GM19467 (cell line): ENCODE results near the gene UTP14C.
"Not testable (repeated sequence)": the region's sequence is repeated elsewhere in the genome, so short reads cannot be mapped to it uniquely, and the experiment has no call there.

Experiments
- ATAC-seq: cut with Tn5 transposase; IDR thresholded peaks from one replicate; pipeline ENCODE4 v1.9.1; 2021; ENCODE audit warnings: mild to moderate bottlenecking, moderate library complexity; ENCODE audit not compliant: unreplicated experiment

UTP14C gene

DNA sequence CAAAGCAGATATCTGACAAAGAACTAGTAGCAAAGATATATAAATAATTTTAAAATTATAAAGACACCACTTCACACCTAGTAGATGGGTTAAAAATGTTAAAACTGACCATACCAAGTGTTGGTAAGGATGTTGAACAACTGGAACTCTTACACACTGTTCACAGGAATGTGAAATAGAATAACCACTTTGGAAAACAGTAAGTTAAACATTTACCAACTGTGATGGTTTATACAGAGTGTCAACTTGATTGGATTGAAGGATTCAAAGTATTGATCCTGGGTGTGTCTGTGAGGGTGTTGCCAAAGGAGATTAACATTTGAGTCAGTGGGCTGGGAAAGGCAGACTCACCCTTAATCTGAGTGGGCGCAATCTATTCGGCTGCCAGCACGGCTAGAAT, 19.2 kb downstream of the UTP14C start:
- ATAC-seq: no peak

DNA sequence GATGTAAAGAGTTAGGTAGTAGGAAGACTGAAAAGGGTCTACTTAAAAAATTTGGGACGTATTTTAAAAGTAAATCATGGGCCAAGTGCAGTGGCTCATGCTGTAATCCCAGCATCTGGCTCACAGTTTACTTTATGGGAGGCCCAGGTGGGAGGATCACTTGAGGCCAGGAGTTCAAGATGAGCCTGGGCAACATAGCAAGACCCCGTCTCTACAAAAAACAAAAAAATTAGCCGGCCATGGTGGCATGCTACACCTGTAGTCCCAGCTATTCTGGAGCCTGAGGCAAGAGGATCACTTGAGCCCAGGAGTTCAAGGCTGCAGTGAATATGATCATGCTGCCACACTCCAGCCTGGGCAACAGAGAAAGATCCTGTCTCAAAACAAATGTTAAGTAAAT, 23.0 kb downstream of the UTP14C start:
- no peak for ATAC-seq

DNA sequence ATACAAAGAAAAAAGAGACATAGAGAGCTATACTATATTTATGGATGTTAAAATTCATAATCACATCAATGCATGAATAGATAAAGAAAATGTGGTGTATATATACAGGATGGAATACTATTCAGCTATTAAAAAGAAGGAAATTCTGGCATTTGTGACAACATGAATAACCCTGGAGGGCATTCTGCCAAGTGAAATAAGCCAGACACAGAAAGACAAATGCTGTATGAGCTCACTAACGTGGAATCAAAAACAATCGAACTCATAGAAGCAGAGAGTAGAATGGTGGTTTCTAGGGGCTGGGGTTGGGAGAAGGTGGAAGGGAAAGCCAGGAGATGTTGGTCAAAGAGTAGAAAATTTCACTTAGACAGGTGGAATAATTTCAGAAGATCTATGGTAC, 24.0 kb downstream of the UTP14C start:
- ATAC-seq: no peak

DNA sequence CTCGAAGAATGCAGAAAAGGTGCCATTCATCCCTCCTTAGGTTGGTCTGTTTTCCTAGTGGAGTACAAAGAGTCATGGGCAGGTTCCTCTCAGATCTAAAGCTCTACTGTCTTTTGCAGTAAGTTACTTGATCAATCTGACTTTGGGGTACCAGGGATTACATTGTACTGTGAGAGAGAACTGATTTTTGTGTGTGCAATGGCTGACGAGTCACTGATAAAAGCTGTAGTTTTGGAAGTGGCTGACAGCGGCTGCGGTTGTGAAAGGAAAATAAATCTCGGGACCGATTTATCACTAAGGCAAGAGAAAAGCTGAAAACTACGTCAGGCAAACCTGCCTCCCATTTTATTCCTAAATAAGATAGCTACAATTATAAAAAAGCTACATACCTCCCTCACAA, 26.9 kb downstream of the UTP14C start:
- no peak for ATAC-seq

DNA sequence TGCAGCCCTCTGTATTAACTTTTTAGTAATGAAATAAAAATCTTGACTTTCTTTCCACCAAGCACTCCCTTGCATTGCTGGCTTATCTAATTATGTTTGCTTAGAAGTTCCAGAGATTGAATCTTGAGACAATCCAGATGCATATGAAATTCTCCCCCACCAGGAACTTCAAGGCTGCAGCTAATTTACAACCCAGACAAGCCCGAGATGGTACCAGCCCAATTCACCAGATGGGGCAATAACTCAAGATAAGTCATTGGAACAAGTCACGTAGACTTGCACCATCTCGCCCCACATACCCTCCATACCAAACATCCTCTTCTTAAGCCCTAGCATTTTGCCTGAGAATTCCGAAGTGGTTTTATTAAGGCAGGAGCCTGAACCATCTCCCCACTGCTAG, 29.0 kb downstream of the UTP14C start:
- ATAC-seq: no peak

DNA sequence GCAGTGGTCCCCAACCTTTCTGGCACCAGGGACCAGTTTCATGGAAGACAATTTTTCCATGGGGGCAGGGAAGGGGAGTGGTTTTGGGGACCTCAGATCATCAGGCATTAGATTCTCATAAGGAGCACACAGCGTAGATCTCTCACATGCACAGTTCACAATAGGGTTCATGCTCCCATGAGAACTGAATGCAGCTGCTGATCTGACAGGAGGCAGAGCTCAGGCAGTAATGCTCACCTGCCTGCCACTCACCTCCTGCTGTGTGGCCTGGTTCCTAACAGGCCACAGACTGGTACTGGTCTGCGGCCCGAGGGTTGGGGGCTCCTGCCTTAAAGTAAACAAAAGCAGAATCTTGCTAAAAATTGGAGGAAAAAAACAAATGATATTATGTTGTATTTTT, 36.6 kb downstream of the UTP14C start:
- not testable (repeated sequence) for ATAC-seq

DNA sequence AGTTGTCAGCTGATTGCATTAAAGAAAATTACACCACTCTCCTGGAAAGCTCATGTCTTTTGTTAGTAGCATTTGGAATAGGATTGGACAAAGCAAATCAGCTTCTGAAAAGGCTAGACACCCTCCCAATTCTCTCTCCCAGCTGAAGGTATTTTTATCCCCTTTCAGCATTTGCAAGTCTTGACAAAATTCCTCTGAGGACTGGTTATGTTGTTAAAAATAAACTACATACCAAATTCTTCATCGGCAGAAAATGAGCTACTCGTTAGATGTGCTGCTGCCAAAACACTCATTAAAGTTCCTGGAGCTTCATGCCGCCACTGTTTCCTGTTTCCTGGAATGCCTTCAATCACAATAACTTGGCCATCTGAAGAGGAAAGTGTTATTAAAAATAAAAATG, 37.1 kb downstream of the UTP14C start:
- no peak for ATAC-seq

DNA sequence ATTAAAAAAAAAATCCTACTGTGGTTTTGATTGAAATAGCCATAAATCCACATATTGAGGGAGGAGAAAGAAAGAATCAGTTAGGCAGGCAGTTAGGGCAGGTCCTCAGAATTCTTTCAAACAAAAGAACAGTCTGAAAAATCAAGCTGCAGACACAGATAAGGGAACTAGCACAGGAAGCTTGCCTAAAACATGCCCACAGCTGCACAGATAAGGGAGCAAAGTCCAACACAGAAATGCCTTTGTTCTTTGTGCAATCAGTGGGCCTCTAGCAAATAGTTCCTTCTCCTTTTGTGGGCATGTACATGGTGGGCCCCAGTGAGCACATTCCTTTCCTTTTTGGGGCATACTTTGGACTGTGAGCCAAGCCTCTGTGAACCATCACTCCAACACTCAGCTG, 42.7 kb downstream of the UTP14C start:
- no peak for ATAC-seq

DNA sequence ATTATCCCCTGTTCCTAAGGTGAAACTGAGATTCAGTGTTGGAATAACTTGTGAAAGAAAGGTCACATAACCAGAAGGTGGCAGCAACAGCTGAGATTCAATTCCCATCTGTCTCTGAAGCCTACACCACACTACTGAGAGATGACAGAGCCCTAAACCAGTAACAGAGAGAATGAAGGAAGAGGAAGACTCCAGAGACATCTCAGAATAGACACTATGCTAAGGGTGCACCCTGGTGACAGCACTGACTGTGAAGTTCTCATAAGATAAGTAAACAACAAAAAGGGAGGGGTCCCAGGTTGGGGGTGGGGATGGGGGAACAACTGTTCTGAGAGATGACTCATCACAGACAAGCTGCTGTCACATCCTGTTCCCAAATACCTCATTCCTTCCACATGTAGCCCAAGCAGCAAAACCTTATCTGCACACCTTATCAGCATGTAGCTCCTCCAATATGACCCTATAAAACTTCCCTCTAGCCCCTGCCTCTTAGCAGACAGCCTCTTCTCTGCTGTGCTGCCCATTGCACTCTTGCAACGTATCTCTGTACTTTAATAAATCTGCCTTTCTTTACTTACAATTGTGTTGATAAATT, 46.5 kb downstream of the UTP14C start:
- no peak for ATAC-seq
